NCI-H1048 (cell line): ENCODE data around the gene IL21R.
A peak's percentile ranks its signal among the peaks of the same experiment; 100 is the strongest.

Experiments
- DNase-seq: peaks from one replicate; lab custom pipeline; 2025; lab: John Stamatoyannopoulos, UW

Gene IL21R

DNA sequence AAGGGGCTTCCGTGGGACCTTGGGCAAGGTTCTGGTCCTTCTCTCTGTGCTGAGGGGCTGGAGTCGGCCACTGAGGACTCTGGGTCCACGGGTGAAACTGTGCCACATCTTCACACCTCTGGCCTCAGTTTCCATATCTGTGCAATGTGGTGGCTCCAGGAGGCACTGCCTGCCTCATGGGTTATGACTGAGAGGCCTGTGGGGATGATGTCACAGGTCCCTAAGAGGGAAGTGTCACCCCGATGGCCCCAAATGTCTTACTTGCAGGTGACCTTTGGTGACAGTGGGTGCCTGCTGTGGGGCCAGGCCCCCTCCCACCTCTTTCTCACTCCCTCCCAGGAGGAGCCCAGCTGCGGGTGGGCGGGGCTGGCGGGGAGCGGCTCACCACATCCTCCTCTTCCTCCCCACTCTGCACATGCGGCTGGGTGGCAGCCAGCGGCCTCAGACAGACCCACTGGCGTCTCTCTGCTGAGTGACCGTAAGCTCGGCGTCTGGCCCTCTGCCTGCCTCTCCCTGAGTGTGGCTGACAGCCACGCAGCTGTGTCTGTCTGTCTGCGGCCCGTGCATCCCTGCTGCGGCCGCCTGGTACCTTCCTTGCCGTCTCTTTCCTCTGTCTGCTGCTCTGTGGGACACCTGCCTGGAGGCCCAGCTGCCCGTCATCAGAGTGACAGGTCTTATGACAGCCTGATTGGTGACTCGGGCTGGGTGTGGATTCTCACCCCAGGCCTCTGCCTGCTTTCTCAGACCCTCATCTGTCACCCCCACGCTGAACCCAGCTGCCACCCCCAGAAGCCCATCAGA is at the start of gene IL21R:
Gene IL21R, plus strand, starts transcription at position 407 of the 801 bp plus-strand sequence. CDS start 27,898 bp downstream, outside the sequence.
- no peak for DNase-seq

DNA sequence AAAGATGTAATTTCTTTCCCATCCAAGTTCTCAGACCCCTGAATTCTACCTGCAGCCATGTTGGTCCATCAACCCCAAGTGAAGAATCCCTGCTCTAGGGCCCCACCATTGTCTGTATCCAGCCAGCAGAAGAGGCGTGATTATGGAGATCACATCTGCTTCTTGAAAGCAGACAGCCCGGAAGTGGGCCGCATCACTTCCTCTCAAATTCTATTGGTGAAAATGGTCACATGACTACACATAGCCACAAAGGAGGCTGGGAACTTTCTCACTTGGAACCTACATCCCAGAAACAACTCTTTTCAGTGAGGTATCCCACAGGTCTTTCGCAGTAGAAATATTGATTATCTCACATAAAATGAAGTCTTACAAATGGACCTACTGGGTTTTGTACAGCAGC is 48.1 kb upstream of the IL21R start:
- no peak for DNase-seq

DNA sequence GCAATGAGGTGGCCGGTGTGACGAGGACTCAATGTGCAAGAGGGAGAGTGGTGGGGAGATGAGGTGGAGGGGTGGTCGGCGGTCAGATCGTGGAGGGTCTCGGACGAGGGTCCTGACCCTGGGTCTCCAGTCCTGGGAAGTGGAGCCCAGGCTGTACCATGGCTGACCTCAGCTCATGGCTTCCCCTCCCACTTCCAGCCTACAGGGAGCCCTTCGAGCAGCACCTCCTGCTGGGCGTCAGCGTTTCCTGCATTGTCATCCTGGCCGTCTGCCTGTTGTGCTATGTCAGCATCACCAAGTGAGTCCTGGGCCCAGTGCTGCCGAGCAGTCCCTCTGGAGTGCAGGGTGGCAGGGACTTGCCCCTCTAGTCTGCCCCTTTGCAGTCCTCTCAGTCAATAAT is 46.4 kb upstream of the IL21R start:
- DNase-seq, result no peak

DNA sequence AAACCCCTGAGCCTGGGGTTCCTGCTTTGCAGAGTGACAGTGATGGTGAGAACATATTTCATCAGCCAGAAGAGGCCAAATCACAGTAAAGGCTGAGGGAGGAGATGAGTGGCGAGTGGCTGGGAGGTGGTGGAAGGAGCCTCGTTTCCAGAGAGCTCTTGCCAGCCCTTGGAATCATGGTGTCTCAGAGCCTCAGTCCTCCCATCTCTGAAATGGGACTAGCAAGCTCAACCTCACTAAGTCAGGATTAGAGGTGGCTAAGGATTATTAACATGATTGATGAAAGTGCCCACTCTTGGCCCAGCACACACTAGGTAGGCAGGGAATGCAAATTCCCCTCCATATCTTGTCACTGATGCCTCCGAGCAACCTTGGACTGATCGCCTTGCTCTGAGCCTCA is 45.2 kb upstream of the IL21R start:
- no peak for DNase-seq

DNA sequence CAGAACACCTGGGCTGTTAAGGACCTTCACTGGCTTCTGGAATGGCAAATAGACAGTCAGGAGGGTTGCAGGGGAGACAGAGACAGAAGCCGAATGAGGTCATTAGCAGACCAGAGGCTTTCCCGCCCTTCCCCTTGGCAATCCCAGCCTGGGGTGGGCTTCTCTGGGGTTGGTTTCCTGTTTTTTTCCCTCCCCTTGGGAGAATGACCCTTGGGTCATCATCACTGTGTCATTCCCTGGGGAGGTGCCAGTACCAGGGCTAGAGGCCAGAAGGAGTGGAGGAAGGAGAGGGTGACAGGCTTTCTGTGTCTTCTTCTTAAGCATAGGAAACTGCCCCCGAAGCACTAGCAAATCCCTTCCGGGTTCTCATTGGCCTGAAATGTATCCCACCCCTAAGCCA is 42.9 kb upstream of the IL21R start:
- DNase-seq, result no peak

DNA sequence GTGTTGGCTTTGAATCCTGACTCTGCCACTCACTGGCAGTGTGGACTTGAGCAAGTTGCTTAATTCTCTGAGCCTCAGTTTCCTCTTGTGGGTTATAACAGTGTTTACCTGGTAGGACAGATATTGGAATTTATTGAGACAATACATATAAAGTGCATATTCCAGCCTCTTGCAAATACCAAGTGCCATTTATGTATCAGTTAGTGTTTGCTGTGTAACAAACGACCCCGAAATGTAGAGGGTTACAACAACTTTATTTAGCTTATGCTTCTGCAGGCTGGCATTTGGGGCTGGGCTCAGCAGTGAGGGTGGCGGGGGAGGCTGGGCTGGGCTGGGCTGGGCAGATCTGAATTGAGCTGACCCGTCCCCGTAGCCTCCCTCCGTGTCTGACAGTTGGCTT is 42.4 kb upstream of the IL21R start:
- no peak for DNase-seq

DNA sequence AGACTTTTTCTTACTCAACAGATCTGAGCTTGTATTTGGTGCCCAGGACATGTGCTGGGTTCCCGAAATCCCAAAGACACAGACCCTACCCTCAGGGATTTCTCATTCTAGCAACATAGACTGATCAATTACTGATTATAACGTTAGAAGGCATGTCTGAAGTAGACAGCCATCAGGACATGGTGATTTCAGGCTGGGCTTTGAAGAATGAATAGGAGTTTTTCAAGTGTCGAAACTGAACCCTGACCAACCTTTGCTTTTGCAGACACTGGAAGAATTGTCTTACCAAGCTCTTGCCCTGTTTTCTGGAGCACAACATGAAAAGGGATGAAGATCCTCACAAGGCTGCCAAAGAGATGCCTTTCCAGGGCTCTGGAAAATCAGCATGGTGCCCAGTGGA is 40.0 kb upstream of the IL21R start:
- DNase-seq, result no peak

DNA sequence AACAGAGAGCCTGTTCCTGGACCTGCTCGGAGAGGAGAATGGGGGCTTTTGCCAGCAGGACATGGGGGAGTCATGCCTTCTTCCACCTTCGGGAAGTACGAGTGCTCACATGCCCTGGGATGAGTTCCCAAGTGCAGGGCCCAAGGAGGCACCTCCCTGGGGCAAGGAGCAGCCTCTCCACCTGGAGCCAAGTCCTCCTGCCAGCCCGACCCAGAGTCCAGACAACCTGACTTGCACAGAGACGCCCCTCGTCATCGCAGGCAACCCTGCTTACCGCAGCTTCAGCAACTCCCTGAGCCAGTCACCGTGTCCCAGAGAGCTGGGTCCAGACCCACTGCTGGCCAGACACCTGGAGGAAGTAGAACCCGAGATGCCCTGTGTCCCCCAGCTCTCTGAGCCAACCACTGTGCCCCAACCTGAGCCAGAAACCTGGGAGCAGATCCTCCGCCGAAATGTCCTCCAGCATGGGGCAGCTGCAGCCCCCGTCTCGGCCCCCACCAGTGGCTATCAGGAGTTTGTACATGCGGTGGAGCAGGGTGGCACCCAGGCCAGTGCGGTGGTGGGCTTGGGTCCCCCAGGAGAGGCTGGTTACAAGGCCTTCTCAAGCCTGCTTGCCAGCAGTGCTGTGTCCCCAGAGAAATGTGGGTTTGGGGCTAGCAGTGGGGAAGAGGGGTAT is 39.3 kb upstream of the IL21R start:
- DNase-seq, result no peak

DNA sequence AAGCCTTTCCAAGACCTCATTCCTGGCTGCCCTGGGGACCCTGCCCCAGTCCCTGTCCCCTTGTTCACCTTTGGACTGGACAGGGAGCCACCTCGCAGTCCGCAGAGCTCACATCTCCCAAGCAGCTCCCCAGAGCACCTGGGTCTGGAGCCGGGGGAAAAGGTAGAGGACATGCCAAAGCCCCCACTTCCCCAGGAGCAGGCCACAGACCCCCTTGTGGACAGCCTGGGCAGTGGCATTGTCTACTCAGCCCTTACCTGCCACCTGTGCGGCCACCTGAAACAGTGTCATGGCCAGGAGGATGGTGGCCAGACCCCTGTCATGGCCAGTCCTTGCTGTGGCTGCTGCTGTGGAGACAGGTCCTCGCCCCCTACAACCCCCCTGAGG is 38.7 kb upstream of the IL21R start:
- DNase-seq, result no peak

DNA sequence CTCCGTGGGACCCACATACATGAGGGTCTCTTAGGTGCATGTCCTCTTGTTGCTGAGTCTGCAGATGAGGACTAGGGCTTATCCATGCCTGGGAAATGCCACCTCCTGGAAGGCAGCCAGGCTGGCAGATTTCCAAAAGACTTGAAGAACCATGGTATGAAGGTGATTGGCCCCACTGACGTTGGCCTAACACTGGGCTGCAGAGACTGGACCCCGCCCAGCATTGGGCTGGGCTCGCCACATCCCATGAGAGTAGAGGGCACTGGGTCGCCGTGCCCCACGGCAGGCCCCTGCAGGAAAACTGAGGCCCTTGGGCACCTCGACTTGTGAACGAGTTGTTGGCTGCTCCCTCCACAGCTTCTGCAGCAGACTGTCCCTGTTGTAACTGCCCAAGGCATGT is 38.2 kb upstream of the IL21R start:
- no peak for DNase-seq

DNA sequence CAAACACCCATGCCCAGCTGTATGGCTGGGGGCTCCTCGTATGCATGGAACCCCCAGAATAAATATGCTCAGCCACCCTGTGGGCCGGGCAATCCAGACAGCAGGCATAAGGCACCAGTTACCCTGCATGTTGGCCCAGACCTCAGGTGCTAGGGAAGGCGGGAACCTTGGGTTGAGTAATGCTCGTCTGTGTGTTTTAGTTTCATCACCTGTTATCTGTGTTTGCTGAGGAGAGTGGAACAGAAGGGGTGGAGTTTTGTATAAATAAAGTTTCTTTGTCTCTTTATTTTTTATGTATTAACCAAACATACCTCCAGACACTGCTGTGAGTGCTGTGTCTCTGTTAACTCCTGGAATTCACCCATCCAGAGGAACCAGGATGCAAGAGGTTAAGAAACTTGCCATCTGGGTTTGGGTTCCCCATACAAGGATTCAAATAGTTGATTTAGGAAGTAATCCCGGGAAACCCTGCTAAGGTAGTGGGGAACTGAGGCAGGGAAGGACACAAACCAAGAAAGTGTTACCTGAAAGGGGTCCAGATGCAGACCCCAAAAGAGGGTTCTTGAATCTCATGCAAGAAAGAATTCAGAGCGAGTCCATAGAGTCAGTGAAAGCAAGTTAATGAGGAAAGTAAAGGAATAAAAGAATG is 37.4 kb upstream of the IL21R start:
- DNase-seq, result no peak

DNA sequence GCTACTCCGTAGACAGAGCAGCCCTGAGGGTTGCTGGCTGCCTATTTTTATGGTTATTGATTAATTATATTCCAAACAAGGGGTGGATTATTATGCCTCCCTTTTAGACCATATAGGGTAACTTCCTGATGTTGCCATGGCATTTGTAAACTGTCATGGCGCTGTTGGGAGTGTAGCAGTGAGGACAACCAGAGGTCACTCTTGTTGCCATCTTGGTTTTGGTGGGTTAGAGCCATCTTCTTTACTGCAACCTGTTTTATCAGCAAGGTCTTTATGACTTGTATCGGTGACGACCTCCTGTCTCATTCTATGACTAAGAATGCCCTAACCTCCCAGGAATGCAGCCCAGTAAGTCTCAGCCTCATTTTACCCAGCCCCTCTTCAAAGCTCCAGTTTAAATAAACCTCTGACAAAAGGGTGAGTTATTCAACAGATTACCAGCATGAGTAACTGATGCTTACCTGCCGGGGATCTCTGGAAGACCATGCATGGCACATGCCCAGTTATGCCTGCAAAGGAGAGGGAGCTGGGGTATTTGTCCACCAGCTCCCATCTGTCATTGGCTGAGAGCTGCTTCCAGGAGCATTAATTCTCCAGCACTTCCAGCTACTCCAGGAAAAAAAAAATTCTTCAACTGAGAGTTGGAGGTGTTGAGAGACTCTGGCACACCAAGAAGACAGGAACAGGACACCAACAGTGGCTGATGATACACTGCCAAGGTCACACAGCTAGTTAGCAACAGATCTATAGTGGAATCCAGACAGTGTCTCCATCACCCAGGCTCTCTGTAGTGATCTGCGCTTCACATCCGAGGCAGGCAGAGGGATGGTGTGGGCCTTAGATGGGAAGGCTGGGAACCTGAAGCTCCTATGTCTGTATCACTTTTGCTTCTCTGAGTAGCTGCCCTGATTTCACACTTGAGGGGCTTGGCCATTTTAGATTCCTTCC is 36.6 kb upstream of the IL21R start:
- no peak for DNase-seq

DNA sequence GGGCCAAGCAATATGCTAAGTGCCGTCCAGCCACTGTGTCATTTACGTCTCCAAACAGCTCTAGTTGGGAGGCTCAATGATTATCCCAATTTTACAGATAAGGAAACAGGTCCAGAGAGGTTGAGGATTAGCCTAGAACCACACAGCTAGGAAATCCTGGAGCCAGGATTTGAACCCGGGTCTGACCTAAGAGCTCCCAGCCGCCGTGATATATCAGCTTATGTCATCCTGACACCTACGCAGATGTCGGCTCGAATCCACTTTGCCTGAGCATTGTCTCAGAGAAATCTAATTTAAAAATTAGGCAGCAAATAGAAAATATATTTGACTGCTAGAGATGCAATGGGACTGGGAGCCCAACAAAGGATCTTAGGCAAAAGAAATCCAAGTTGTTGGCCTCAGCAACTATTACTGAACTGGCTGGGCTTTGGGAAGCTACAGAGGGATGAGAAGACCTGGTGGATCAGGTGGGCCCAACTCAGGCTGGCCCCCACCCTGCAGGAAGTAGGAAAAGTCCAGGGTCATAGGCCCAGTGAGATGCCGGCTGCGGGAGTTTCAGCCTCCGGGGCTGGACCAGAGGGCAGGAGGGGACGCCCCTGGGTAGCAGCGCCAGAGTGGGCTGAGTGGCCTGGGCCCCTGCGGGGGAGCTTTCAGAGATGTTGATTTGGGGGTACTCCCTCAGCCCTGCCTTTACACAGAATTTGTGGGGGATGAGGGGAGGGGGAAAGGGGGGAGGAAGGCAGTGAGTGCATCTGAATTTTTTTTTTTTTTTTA is 35.1 kb upstream of the IL21R start:
- DNase-seq, result no peak

DNA sequence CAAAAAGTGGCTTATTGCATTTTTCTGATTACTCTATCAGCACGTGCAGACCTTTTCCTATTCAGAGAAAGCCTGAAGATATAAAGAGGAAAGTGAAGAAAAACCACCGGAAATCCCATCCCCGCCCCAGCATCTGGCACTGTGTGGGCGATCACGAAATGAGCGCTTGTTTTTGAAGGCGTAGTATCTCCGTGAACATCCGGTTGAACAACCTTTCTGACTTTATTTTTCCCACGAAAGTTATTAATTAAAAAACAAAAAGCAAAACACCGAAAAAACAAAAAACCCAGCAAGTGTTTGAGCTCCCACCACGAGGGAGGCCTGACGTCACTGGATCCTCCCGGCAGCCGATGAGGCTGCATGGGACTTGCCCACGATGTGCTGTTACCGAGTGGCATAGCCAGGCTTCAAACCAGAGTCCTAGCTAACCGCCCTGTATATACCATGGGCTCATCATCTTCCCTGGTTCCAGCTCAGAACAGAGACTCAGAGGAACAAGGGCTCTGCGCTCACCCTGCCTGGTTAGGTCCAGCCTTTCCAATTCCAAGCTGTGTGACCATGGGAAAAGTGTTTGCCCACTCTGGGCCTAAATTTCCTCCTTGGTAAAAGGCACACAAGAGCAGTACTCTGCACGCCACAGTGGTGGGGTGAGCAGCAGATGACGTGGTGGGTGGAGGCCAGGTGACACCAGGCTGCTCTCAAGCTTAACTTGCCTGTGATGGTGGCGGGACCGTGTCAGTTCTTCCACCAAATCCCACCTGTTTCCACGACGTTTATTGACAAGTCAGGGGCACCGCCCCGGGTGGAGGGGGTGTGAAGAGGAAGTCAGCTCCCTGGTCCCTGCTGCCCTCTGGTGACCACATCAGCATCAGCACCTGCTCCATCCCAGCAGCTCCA is 34.3 kb upstream of the IL21R start:
- DNase-seq, result peak; percentile 5

DNA sequence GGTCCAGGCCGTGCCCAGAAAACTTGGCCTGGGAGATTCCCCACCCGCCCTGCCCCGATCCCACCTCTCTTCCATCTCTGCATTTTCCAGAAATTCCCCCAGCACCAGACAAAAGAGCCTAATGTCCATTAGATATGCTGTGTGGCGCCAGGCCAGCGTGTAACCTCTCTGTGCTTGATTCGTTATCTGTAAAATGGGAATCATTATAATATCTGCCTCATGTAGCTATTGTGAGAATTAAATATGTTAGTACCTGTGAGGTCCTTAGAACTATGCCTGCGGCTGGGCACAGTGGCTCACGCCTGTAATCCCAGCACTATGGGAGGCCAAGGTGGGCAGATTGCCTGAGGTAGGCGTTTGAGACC is 33.6 kb upstream of the IL21R start:
- DNase-seq, result no peak

DNA sequence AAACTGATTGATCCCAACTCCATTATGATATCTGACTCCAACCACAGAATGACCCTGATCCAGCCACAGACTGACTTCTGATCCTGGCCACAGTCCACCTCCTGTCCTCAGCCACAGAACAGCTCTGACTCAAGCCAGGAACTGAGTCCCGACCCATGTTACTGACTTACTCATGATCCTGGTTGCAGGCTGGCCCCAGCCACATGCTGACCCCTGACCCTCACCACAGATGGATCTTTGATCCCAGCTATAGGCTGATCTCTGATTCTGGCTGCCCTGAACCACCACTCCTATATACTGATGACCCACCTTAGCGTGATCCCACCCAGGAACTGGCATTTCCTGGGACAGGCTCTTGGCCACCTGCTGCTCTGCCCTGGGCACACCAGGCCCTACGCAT is 32.2 kb upstream of the IL21R start:
- DNase-seq, result no peak

DNA sequence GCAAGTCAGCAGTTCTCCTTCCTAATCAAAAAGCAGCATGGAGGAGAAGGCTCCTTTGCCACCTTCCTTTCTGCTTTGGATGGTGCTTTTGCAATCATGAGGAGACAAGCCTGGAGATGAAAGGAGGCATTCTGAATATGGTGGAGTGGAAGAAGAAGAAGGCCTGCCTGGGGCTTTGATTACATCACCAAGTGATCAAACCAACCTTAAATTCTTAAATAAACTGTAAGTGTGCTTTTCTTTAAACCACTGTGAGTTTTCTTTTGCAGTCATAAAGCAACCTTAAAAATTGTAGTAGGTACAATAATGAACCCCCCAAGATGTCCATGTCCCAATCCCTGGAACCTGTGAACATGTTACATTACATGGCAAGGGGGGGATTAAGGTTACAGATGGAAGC is 31.7 kb upstream of the IL21R start:
- no peak for DNase-seq

DNA sequence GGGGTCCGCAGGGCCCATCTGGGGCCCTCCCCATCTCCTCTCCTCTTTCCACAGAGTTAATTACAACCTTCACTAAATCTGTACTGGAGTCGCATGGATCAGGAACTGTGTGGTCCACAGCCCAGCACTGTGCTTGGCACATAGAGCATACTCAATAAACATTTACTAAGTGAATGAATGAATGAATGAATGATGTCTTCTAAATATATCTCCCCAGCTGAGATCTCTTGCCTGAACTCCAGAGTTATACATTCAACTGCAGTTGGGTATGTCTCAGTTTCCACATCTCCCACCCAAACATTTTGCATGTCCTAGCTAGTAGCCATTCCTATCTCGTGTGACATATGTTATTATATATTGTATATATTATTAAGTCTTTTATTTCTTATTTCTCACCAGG is 28.7 kb upstream of the IL21R start:
- no peak for DNase-seq

DNA sequence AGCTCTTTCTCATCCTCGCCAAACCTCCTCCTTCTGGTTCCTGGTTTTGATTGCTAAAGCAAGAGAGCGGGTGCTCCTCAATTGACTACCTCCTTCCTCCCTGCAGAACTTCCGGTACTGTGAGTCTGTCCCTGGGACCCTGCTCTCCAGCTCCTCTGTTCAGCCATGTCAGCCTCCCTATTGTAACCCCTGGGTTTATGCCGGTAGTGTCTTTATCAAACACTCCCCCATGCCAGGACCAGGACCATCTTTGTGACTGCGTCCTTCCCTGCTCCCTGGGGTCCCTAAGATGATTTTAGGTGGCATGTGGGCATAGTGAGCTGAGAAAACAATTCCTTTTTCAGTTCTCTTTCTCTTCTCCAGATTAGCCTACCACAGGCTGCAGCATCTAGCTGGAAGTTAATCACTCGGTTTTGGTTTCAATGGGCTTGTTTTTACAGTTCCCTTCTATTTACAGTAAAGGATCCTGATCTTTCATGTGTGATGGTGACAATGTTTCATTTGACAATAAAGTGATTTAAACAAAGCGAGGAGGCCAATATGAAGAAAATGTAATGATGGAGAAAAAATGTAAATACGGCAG is 27.7 kb upstream of the IL21R start:
- no peak for DNase-seq
